Dermis blood vessel endothelial cell (primary cell): Measurements from ENCODE around the gene NMD3. TPM values are rescaled to one million over a fixed set of nuclear protein-coding genes. Genes with fewer than 3 reads are reported as not detected.

Source experiments
- DNase-seq: peaks from one replicate; pipeline ENCODE4 v3.0.0; 2010
- total RNA-seq: library from RNA; depleted of rRNA; stranded (reverse); fragments of >200 nt; gene quantifications from 2 replicates; pipeline ENCODE4 v1.2.3, GENCODE V29; 2014

The NMD3 gene
- total RNA-seq, 1 donor from 2014 or later, result 94.6 TPM

DNA sequence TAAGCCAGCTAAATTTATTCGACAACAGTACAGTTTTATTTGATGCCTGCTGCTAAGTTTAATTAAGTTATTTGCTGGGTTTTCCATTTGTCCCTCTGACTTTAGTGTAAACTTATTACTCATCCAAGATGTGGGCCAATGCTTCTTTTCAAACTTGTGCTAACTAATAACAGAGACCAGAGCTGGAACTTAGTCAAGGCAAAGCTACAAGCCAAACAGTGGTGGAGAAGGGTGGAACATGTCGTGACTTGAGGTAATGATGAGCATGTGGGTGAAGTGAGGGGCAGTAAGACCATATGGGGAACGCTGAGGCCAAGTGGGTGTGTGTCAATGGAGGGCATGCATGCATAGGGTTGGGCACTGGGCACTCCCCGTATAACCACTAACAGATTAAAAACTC, 63.9 kb downstream of the NMD3 start:
- DNase-seq, result no peak

DNA sequence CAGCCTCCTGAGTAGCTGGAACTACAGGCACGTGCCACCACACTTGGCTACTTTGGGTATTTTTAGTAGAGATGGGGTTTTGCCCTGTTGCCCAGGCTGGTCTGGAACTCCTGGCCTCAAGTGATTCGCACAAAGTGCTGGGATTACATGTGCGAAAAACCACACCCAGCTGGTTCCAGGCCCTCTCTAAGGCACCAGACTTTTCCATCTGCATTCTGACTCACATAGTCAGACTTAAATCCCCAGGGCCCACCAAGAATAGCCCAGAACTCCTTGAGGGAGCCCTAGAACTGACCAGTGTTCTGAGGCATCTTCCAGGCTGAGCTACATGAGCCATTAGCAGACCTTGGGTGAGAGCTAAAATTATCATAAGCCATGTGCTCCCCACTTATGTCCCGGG, 68.1 kb downstream of the NMD3 start:
- no peak for DNase-seq

DNA sequence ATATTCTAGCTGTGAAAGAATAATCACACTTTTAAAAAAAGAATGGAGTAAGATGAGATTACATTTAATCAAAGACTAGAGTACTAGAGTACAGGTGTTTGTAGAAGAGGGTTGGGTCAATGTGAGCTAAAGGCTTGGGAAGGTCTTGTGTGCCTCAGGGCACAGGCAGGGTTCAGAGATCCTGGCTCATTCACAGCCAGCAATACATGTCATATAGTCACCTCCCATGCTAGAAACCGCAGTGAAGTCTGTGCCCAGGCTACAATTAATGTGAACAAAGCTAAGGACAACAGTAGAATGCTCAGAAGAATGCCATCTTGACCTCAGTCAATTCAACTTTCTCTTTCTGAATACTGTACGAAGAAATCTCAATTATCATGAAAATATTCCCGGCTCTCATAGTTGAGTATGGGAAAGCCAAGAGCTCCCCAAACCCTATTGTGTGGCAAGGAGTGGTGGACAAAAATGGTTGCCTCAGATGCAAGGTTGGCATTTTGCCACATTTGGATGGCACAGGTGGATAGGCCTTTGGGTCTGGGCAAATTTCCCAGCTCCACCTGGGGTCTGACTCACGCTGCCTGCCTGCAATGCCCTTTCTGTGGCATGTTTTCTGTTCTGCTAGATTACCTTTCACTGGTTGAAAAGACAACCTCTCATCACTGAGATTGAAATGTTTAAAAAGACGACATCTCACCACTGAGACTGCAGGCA, 70.2 kb downstream of the NMD3 start:
- no peak for DNase-seq

DNA sequence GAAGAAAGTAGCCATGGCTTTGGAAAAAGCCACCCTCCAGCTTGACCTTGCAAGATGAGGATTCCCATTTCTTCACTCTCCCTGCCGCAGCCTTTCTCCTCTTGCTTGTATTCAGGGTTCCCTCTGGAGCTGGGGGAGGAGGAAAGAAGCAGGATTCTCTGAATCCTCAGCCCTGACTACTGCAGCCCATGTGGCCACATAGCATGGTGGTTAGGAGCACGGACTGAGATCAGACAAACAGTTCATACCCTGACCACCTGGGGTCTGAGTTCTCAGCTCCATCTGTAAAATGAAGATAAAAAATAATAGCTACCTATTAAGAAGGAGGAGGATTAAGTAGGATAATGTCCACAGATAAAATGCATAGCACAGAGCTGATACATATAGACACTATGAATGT, 72.3 kb downstream of the NMD3 start:
- no peak for DNase-seq

DNA sequence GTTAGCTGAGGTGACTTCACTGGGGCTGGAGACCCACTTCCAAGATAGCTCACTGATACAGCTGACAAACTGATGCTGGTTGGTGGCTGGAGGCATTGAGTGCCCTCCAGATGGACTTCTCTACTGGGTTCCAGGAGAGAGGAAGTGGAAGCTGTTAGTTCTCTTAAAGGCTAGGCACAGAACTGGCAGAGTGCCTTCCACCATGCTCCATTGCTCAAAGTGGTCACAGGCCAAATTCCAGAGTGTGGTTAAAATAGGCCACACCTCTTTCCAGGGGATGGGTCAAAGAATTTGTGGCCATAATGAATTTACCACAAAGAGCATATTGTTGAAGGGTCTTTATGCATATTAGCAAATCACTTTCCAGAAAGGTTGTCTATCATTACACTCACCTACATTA, 74.2 kb downstream of the NMD3 start:
- no peak for DNase-seq

DNA sequence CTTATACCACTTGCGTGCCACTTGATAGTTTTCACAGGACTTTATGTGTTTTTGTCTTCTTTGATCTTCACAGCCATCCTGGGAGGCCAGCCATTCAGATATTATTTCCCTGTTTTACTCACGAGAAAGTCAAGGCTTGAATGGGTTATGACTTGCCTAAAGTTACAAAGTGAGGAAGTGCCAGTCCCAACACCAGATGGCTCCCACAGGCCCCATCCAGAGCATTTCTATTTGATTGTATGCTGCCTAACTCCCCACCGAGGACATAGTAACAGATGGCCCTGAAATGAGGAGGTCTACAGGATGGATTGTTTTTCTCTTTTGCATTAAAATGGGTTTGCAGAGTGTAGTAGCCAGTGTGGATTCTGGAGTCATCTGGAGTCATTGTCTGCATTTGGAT, 75.7 kb downstream of the NMD3 start:
- no peak for DNase-seq

Other genes with a start within 250 kb of the NMD3 start
- 21.7 and 23.7 TPM in 2 replicates for gene B3GALNT1, start 116.0 kb upstream of the NMD3 start, total RNA-seq
- gene SPTSSB, start 150.2 kb downstream of the NMD3 start, total RNA-seq, result not detected in 2 replicates